ENCODE results near the gene SAMD14. TPM values are rescaled to one million over a fixed set of nuclear protein-coding genes. Genes with fewer than 3 reads are reported as not detected.

The SAMD14 gene
- total RNA-seq, 6 experiments from 2014 or later = 0.50 to 3.8 (median 0.77) TPM; not detected in 1

DNA sequence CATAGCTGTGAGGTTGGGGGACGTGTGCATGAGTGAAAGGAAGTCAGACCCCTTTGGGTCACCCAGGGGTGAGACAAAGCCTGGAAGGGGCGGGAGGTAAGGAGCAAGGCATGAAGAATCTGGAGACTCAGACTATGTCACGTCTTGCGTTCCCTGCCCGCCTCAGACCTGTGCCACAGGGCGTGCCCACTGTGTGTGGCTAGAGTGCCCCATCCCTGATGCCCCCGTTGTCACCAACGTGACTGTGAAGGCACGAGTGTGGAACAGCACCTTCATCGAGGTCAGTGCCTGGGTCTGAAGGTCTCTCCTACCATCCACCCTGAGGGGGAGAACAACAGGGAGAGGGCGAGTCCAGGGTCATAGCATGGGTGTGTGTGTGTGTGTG, 49.9 kb downstream of the SAMD14 start:
- H3K9me3 ChIP-seq = no peaks in the 10 kb centered on the region
- TF ChIP-seq, protein P1, sequence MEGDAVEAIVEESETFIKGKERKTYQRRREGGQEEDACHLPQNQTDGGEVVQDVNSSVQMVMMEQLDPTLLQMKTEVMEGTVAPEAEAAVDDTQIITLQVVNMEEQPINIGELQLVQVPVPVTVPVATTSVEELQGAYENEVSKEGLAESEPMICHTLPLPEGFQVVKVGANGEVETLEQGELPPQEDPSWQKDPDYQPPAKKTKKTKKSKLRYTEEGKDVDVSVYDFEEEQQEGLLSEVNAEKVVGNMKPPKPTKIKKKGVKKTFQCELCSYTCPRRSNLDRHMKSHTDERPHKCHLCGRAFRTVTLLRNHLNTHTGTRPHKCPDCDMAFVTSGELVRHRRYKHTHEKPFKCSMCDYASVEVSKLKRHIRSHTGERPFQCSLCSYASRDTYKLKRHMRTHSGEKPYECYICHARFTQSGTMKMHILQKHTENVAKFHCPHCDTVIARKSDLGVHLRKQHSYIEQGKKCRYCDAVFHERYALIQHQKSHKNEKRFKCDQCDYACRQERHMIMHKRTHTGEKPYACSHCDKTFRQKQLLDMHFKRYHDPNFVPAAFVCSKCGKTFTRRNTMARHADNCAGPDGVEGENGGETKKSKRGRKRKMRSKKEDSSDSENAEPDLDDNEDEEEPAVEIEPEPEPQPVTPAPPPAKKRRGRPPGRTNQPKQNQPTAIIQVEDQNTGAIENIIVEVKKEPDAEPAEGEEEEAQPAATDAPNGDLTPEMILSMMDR (IDR thresholded peaks at IDR 0.05) = no peak
- H3K27me3 ChIP-seq = no peaks in the 10 kb centered on the region
- peak in 1 of 3 donors; percentile 47 for DNase-seq
- H3K4me1 ChIP-seq = no peaks in the 10 kb centered on the region
- WGBS (ENCODE audit: insufficient coverage, low coverage, low lambda C conversion rate, missing lambda C conversion rate) = 80% methylated on average over 5 of the region's 11 CpGs
- H3K27ac ChIP-seq = no peak overlapping the region
- H3K4me3 ChIP-seq = no peak overlapping the region
- intact Hi-C loops (cut with DNase I) = no loop called here
- H3K36me3 ChIP-seq = peaks cover 0 to 1% (median 0%) of the 10 kb centered on the region in 4 donors
- ATAC-seq = no peak

DNA sequence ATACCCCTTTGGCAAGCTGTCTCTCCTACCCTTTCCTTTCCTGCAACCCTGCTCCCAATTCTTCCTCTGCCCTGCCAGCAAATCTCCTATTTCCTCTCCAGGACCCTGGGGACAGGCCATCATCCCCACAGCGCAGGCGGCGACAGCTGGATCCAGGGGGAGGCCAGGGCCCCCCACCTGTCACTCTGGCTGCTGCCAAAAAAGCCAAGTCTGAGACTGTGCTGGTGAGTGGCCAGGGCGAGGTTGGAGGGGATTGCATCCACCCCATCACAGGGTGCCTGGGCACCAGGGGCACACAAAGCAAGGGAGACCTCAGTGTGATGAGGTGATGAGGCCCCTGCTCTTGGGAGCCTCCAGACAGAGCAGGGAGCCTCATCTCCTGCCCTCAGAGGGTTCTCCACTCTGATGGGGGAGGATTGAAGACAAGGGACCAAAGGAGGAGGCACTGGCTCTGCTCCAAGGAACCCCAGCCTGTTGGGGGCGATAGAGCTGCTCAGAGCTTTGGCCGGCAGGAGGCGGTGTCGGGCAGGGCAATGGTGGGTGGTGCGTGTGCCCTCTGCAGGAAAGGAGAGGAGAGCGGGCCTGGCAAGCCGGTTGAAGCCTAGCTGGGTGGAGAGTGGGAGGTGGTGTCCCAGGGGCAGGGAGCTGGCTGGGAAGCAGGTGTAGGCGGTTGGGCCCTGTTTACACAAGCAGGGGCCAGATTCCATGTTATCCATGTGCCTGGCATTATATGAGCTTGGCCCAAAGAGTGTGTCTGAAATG, 50.4 kb downstream of the SAMD14 start:
- no peaks in the 10 kb centered on the region for H3K9me3 ChIP-seq
- no peaks in the 10 kb centered on the region for H3K4me1 ChIP-seq
- TF ChIP-seq, protein P1 (IDR thresholded peaks at IDR 0.05) = no peak
- TF ChIP-seq POLR2A (IDR thresholded peaks at IDR 0.05) = no peak
- H3K4me3 ChIP-seq = no peak overlapping the region
- H3K36me3 ChIP-seq = peaks cover 0 to 1% (median 0%) of the 10 kb centered on the region in 4 donors
- H3K27me3 ChIP-seq = no peaks in the 10 kb centered on the region
- intact Hi-C loops (cut with DNase I) = loop anchor here in 1 of 2 donors (10.0 kb wide), 1 partner anchor 55 kb away; no protein-coding TSS in a partner anchor
- ATAC-seq = peak in 1 of 4 donors; percentile 59
- 62% methylated on average over 10 of the region's 12 CpGs for WGBS (ENCODE audit: insufficient coverage, low coverage, low lambda C conversion rate, missing lambda C conversion rate)
- peak in 1 of 3 donors; percentile 52 for DNase-seq
- no peak overlapping the region for H3K27ac ChIP-seq

DNA sequence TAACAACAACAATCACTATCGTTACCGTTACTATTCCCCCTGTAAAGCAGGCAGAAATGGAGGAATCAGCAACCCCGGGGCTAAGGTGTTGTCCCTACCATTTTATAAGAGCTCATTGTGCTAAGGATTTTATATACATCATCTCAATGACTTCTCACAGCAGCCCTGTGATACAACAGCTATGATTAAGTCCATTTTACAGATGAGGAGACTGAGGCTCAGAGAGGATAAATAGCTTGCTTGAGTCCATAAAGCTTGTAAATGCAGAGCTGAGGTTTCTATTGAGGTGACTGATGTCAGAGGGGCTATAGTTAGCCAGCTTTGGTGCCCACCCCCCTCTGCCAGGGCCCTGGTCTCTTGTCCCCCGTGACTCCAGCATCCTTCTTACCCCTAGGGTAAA, 51.5 kb downstream of the SAMD14 start:
- Histone ChIP-seq H3K4me3 (no peak overlapping the region), H3K9me3 (no peaks in the 10 kb centered on the region), H3K4me1 (no peaks in the 10 kb centered on the region), H3K36me3 (peaks cover 0 to 1% (median 0%) of the 10 kb centered on the region in 4 donors), H3K27ac (no peak overlapping the region), H3K27me3 (no peaks in the 10 kb centered on the region)
- intact Hi-C loops (cut with DNase I) = loop anchor here in 1 of 2 donors (10.0 kb wide), 1 partner anchor 54 kb away; no protein-coding TSS in a partner anchor
- ATAC-seq (no peak), DNase-seq (no peak)
- WGBS (ENCODE audit: insufficient coverage, low coverage, low lambda C conversion rate, missing lambda C conversion rate) = 86% methylated on average over 3 of the region's 4 CpGs
- no peak for TF ChIP-seq POLR2A (IDR thresholded peaks at IDR 0.05)
- TF ChIP-seq, protein P1 (IDR thresholded peaks at IDR 0.05) = no peak

DNA sequence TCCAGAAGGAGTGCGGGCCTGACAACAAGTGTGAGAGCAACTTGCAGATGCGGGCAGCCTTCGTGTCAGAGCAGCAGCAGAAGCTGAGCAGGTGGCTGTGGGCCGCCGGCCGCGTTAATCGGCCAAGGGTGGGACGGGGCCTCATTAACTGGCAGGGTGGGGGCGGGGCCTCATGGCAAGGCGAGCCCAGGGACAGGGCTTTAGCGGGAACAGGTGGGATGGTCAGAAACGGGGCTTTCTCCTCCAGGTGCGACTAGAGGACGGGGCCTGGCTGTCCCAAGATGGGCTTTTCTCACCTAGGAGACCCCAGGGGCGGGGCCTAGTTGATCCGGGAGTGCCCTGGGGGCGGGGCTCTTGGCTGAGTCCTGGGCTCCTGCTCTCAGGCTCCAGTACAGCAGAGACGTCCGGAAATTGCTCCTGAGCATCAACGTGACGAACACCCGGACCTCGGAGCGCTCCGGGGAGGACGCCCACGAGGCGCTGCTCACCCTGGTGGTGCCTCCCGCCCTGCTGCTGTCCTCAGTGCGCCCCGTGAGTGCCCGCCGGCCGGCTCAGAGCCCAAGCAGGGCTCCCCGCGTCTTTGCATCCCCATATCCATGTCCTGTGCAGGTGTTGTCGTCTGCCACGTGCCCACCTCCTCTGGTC, 53.2 kb downstream of the SAMD14 start:
- no peak for TF ChIP-seq POLR2A (IDR thresholded peaks at IDR 0.05)
- TF ChIP-seq, protein P1 (IDR thresholded peaks at IDR 0.05) = no peak
- H3K36me3 ChIP-seq = peaks cover 0 to 1% (median 0%) of the 10 kb centered on the region in 4 donors
- H3K27me3 ChIP-seq = no peaks in the 10 kb centered on the region
- ATAC-seq (no peak), DNase-seq (peak in 1 of 3 donors; percentile 54)
- no peaks in the 10 kb centered on the region for H3K9me3 ChIP-seq
- no peaks in the 10 kb centered on the region for H3K4me1 ChIP-seq
- no peak overlapping the region for H3K4me3 ChIP-seq
- intact Hi-C loops (cut with DNase I) = loop anchor here in 1 of 2 donors (10.0 kb wide), 1 partner anchor 52 kb away; no protein-coding TSS in a partner anchor
- 59% methylated on average over 11 of the region's 39 CpGs for WGBS (ENCODE audit: insufficient coverage, low coverage, low lambda C conversion rate, missing lambda C conversion rate)
- no peak overlapping the region for H3K27ac ChIP-seq

Data from right lobe of liver (tissue), 6 donors.